ENCODE measurements around the gene MARCKS.

GRCh38 chr6:113909224-113909856 lies 52.2 kb downstream of the MARCKS start:
- TF ChIP-seq CTCF (IDR thresholded peaks at IDR 0.05) (peak; percentile 80), ZFX (IDR thresholded peaks at IDR 0.05; ENCODE audit: borderline replicate concordance) (no peak)
